Ascending aorta (tissue), 2 donors: ENCODE measurements around the gene KLB. TPM values are rescaled to one million over a fixed set of nuclear protein-coding genes. Genes with fewer than 3 reads are reported as not detected.
A peak's percentile ranks its signal among the peaks of the same experiment; 100 is the strongest.

ENCODE experiments used
- DNase-seq, 2 donors: peaks; one replicate each; pipeline ENCODE4 v3.0.0-alpha.2; 2019; ENCODE audit warnings: low spot score in 2 of 2
- H3K27ac ChIP-seq, 2 donors: fragments of 200-600 bp; sonication (generic); one replicate each; pipeline ENCODE4 v1.5.1; 2016 to 2017; ENCODE audit warnings: mild to moderate bottlenecking in 1 of 2
- H3K27me3 ChIP-seq: fragments of 200-600 bp; sonication (generic); one replicate; pipeline ENCODE4 v1.5.1; 2017
- H3K36me3 ChIP-seq, 2 donors: fragments of 200-600 bp; sonication (generic); one replicate each; pipeline ENCODE4 v1.5.1; 2016
- H3K4me1 ChIP-seq, 2 donors: fragments of 200-600 bp; sonication (generic); one replicate each; pipeline ENCODE4 v1.5.1; 2016 to 2017; ENCODE audit warnings: mild to moderate bottlenecking in 1 of 2
- H3K4me3 ChIP-seq, 2 donors: fragments of 200-600 bp; sonication (generic); one replicate each; pipeline ENCODE4 v1.5.1; 2016 to 2017; ENCODE audit warnings: mild to moderate bottlenecking in 1 of 2
- H3K9me3 ChIP-seq, 2 donors: fragments of 200-600 bp; sonication (generic); one replicate each; pipeline ENCODE4 v1.5.1; 2016
- CTCF ChIP-seq, 3 experiments: fragments of 200-600 bp in 2 of 3; fragments of 450-650 bp in 1 of 3; sonication (generic) in 2 of 3; IDR thresholded peaks; one replicate each; pipeline ENCODE4 v1.5.1; 2016 to 2019; ENCODE audit warnings: antibody characterized with exemption in 3 of 3, mild to moderate bottlenecking in 1 of 3, moderate library complexity in 1 of 3
- intact Hi-C: fragments of 100-400 bp; cut with DNase I; formaldehyde crosslinking; loops from one replicate; pipeline ENCODE4 v1.15.1; 2023
- total RNA-seq: library from RNA; depleted of rRNA; stranded (reverse); fragments of >200 nt; gene quantifications from one replicate; pipeline ENCODE4 v1.1.0, GENCODE V29; 2016

Gene KLB
- total RNA-seq, 1 donor from 2014 or later: not detected

- no peak for DNase-seq
- Histone ChIP-seq H3K27me3 (no peaks in the 10 kb centered on the region), H3K36me3 (no peaks in the 10 kb centered on the region), H3K4me1 (no peaks in the 10 kb centered on the region), H3K4me3 (no peak overlapping the region), H3K27ac (no peak overlapping the region), H3K9me3 (no peaks in the 10 kb centered on the region)
- intact Hi-C loops: no loop called here
- no peak for TF ChIP-seq CTCF (IDR thresholded peaks at IDR 0.05)
These were observed 27.3 kb downstream of the KLB start for GRCh38 chr4:39433878-39434492.

- no peak overlapping the region for H3K27ac ChIP-seq
- H3K4me1 ChIP-seq: no peaks in the 10 kb centered on the region
- intact Hi-C loops: no loop called here
- no peaks in the 10 kb centered on the region for H3K36me3 ChIP-seq
- H3K4me3 ChIP-seq: no peak overlapping the region
- no peaks in the 10 kb centered on the region for H3K27me3 ChIP-seq
- no peaks in the 10 kb centered on the region for H3K9me3 ChIP-seq
- TF ChIP-seq CTCF (IDR thresholded peaks at IDR 0.05): no peak
- no peak for DNase-seq
These were observed 29.2 kb downstream of the KLB start for GRCh38 chr4:39435659-39436563.

- Histone ChIP-seq H3K36me3 (no peaks in the 10 kb centered on the region), H3K9me3 (no peaks in the 10 kb centered on the region), H3K4me3 (no peak overlapping the region), H3K27ac (no peak overlapping the region), H3K4me1 (no peaks in the 10 kb centered on the region), H3K27me3 (no peaks in the 10 kb centered on the region)
- DNase-seq: no peak
- intact Hi-C loops: no loop called here
- TF ChIP-seq CTCF (IDR thresholded peaks at IDR 0.05): no peak
These were observed 34.9 kb downstream of the KLB start for GRCh38 chr4:39441593-39441992.

GRCh38 chr4:39442998-39443397, 36.3 kb downstream of the KLB start:
- no peak overlapping the region for H3K27ac ChIP-seq
- no peak for TF ChIP-seq CTCF (IDR thresholded peaks at IDR 0.05)
- DNase-seq: no peak
- no peak overlapping the region for H3K4me3 ChIP-seq
- no peaks in the 10 kb centered on the region for H3K27me3 ChIP-seq
- H3K4me1 ChIP-seq: peaks cover 0 to 6% of the 10 kb centered on the region in 2 donors
- intact Hi-C loops: no loop called here
- no peaks in the 10 kb centered on the region for H3K9me3 ChIP-seq
- no peaks in the 10 kb centered on the region for H3K36me3 ChIP-seq

- peak overlapping the region; percentile 26 to 60 for H3K4me3 ChIP-seq
- H3K36me3 ChIP-seq: peaks cover 2 to 4% of the 10 kb centered on the region in 2 donors
- H3K4me1 ChIP-seq: peaks cover 0 to 6% of the 10 kb centered on the region in 2 donors
- TF ChIP-seq CTCF (IDR thresholded peaks at IDR 0.05): no peak
- no peaks in the 10 kb centered on the region for H3K27me3 ChIP-seq
- no peak for DNase-seq
- H3K27ac ChIP-seq: no peak overlapping the region
- no peaks in the 10 kb centered on the region for H3K9me3 ChIP-seq
- intact Hi-C loops: no loop called here
These were observed 39.7 kb downstream of the KLB start for GRCh38 chr4:39446483-39446841.
